Cerebellar nuclear complex (tissue), 1 donor: ENCODE data around the gene LRRK2.
"Not testable (repeated sequence)": the region's sequence is repeated elsewhere in the genome, so short reads cannot be mapped to it uniquely, and the experiment has no call there.

Experiments used
- DNase-seq, 2 experiments: peaks; one replicate each; lab custom pipeline; 2025; lab: John Stamatoyannopoulos, UW

The LRRK2 gene

DNA sequence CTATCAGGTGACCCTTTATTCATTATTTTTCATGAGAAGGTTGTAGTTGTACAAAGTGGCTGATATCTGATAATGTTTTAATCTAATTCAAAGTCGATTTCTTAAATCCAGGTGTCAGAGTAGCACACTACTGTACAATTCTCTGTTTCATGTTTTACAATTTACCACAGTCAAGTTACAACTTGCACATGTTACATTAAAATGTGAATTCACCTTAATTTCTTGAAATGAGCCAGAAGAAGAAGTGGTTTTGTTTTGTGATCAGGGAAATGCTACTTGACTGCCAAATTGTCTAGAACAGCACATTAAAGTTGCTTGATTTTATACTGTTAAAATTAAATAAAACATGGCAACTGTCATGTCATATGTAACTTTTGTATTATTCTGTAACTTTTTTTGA, 23.2 kb downstream of the LRRK2 start:
- DNase-seq: no peak

DNA sequence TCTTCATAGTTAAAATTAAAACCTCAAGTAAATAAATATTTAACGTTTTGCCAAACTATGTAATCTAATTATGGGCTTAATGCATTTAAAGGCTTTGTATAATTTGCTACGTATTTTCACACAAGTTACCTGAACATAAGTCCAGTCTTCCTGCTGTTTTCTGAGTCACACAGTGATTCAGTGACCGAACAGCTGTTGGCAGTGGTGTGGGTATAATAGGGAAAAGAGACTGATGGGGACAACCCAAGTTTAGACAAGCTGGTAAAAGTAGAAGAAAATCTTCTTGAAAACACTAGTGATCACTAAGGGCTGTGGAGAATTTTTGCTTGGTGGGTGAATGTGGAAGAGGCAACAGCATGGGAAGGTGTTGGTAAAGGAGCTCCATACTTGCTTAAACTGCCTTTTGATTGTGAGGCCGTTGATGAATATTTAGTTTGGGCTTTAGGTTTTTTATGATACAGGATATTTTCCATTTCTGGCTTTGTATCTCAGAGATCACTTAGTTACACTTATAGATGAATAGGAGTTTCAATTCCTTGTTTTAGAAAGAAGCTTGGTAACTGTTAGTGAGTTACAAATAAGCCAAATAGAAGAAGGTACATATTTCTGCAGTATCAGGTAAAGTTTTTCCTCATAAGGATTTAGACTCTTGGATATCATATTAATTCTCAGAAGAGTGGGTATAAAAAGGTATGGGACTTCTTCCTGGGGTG, 23.9 kb downstream of the LRRK2 start:
- DNase-seq: no peak

DNA sequence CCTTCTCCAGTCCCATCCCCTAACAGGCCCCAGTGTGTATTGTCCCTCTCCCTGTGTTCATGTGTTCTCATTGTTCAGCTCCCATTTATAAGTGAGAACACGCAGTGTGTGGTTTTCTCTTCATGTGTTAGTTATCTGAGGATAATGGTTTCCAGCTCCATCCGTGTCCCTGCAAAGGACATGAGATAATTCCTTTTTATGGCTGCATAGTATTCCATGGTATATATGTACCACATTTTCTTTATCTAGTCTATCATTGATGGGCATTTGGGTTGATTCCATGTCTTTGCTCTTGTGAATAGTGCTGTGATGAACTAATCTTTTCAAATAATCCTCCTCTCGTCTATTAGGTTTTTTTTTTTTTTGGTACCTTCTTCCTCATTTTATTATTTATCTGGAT, 25.9 kb downstream of the LRRK2 start:
- DNase-seq: not testable (repeated sequence)

DNA sequence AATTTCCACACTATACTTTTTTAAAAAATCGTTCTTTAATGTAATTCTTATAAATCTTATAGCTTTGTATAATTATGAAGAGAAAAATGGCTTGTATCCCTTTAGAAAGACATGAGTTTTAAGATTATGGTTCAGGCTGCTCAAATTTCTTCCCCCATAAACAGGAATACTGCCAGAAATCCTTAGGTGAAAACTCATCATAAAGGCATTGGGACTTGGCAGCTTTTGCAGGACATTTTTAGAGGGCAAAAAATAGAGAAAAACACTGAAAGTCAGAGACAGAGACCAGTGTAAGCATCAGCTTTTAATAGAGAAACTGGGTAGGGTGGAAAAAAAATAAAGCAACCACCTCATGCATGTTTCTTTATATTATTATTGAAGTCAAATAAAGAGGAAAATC, 29.1 kb downstream of the LRRK2 start:
- no peak for DNase-seq

DNA sequence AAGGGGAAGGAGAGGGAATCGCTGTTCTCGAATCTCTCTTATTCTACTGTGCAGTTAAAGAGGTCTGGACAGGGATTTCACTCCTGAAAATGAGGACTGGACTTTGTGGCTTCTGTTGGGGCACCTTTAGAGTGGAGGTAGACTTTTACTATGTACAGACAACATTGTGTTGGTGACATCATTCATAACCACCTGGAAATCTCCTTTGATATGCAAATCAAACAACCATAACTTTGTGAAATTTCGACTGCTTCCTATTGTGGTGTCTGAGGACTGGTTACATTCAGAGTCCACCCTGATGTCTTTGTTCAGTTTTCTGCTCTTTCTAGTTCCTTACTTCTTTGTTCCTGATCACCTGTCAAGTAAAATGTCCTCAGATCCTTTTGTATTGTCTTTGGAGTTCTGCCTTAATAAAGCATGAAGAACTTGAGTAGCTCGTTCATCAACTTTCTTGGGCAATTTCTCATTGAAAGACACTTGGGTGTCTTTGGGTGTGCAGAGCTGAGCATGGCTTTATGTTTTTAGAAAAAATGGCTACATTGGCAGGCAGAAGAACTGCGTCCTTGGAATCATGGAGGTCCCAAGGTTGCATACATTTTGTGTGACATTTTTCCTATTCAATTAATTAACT, 29.8 kb downstream of the LRRK2 start:
- no peak for DNase-seq

DNA sequence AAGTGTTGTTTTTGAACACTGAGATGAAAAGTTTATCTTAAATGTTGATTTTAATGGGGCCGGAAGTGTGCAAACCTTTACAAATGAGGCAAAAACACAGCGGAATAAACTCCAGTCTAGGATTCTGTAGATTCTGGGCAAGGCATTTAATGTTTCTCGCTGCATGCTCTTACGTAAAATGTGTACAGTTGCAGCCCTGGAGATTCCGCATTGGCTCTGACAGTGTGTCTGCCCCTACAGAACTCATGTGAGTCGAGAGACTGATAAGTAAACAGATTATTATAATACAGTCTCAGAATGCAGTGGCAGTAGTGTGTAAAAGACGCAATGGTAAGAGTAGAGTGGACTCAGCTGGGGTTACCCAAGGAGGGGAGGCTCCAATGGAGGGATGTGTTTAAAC, 33.6 kb downstream of the LRRK2 start:
- DNase-seq: no peak

DNA sequence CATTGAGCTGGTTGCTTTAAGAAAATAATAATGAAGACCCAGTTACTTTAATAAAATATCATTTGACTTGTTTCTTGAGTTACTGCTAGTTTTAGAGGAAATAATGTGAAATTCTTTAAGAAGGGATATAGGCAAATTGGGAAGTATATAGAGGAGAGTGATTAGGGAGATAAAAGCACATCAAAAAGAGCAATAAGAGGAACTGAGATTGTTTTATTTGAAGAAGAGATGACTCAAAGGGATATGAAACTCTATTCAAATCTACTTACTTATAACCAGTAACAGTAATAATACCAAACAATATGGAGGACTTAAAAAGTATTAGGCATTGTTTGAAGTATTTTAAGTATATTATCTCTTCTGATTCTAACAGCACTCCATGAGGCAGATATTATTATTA, 37.1 kb downstream of the LRRK2 start:
- DNase-seq: no peak

DNA sequence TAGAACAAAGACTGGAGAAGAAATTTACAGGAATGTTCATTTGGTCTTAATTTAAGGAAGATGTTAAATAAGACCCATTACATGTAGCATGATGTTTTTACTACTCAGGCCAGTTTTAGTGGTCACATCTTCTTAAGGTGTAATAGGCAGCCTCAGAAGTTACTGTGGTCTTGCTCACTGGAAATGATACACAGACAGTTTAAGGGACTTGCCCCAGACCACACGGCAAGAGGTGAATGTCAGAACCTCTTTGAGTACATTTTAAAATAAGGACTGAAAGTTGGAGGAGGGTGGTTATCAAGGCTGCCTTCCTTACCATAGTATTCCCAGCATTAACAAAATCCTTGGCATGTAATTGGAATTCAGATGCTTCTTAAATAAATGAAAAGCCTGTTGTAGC, 37.9 kb downstream of the LRRK2 start:
- DNase-seq: no peak

DNA sequence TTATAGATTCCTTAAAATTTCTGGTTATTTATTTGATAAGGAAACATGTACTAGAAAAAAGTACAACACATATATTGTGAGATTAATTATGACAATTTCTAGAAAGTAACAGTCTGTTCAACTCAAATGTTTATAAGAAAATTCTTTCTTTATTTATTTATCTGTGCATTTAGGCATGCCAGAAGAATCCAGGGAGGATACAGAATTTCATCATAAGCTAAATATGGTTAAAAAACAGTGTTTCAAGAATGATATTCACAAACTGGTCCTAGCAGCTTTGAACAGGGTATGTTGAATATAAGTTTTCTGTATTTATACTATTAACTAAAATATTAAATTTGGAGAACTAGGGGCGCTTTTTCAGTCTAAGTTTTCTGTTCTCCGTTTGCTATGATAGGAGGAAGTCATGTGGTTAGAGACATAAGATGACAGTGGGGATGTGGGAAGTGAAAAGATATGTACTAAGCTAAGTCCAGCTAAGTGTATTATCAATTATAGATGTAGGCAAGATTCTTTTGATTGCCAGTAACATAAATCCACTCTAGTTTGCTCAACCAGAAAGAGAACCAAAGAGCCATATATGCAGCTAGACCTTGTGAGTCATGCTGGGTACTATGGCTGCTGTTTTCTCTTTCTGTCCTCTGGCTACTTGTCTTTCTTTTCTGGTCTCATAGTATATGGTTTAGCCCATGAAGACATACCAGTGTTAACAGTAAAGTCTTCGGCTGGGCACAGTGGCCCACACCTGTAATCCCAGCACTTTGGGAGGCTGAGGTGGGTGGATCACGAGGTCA, 39.0 kb downstream of the LRRK2 start:
- no peak for DNase-seq

DNA sequence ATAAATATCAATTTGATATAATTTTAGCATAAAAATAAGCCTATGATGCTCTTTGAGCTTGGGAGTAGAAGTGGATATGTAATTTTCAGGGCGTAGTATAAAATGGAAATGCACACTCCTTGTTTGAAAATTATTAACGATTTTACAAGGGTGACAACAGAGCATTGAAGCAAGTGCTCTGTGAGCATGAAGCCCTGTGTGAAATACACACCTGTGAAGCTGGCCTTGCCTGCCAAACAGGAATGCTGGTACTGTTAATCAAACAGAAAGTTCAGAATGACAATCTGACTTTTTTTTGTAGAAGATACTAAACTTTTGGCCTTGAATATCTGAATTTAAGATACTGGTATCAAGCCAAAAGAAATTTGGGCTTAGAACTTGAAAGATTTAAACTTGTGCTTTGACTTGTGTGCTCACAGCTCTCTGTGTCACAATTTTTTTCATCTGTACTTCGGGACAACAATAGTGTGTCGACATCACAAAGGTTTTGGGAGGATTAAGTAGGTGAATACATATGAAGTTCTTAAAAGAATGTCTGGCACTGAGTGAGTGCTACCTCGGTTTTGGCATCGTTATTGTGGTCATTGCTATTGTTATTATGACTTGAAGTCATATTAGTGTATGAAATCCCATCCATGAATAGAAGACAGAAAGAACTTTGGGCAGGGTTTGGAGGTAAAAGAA, 47.3 kb downstream of the LRRK2 start:
- DNase-seq: no peak

DNA sequence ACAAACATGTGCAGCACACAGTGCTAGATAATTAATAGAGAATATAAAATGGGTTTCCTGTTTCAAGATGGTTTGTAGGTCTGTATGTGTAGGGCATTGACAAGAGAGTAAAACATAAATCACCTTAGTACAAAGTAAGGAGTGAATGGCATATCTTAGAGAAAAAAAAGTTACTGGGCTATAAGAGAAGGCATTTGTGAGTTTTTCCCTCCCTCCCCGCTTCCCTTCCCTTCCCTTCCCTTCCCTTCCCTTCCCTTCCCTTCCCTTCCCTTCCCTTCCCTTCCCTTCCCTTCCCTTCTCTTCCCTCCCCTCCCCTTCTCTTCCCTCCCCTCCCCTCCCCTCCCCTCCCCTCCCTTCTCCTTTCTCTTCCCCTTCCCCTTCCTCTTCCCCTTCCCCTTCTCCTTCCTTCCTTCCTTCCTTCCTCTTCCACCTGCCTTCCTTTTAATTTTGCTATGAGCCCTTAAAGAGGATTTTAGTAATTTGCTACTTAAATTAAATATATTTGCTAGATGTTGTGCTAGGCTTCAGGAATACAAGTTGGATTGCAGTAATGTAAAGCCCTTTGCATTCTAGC, 57.1 kb downstream of the LRRK2 start:
- no peak for DNase-seq

DNA sequence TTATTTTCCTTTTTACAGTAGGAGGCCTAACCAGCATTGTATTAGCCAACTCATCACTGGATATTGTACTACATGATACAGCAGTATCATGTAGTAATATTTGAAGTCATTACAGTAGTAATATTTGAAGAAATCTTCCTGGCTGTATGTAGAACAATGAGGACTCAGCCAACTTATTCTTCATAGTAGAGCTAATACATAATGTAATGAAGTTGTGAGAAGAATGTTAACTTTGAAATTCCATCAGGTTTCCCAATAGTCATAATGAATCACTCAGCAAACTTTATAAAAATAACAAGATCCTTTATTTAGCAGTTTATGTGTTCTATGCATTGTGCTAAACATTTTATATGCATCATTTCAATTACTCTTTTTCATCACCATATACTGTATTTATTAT, 61.8 kb downstream of the LRRK2 start:
- no peak for DNase-seq

DNA sequence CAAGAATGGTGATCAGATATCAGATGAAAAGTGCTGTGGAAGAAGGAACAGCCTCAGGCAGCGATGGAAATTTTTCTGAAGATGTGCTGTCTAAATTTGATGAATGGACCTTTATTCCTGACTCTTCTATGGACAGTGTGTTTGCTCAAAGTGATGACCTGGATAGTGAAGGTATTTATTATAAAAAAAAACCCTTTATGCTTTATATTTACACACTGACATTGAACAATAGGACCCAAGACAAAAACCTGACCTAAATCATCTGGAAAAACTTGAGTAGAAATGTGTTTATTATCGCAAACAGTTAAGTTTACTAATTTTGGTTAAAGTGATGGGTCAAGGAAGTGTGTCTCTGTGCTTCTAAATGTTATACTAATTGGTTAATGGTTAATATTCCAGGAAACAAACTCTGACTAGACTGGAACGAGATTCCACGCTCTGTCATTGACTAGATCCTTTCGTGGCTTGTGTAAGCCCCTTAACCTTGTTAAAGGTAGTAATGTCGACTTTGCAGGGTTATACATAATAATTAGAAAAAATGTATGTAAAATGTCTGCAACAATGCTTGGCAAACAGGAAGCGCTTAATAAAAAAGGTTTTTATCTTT, 62.7 kb downstream of the LRRK2 start:
- DNase-seq: no peak

DNA sequence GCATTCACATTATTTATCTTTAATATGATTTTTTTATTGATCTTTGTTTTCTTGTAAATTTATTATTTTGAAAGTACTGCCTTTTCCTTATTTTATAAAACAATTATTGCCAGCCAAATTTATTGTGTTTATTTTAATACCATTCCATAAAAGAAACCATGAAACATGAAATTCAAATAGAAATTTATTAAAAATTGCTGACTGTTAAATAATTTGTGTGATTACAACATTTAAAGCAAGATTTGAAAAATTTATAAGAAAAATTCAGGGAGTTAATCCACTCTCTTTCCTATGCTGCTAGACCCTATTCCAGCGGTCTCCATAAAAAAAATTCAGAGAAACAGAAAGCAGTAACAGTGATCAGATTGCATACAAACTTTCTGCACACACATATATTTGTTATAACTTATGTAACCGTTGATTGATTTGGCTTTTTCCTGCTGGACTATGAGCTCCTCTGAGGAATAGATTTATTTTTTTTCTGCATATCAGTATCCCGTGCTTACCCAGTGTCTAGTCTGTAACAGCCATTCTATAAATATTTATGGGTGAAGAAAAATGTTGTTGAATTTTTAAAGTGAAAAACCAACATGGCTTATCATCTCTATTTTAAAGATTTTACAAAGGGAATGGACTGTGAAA, 68.1 kb downstream of the LRRK2 start:
- no peak for DNase-seq

DNA sequence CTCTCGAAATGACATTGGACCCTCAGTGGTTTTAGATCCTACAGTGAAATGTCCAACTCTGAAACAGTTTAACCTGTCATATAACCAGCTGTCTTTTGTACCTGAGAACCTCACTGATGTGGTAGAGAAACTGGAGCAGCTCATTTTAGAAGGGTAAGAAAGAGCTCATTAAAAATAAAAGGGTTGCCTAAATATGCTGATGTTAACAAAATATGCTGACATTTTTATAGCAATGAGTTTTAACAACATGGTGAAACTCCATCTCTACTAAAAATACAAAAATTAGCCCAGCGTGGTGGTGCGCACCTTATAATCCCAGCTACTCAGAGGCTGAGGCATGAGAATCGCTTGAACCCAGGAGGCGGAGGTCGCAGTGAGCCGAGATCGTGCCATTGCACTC, 73.5 kb downstream of the LRRK2 start:
- DNase-seq: no peak

DNA sequence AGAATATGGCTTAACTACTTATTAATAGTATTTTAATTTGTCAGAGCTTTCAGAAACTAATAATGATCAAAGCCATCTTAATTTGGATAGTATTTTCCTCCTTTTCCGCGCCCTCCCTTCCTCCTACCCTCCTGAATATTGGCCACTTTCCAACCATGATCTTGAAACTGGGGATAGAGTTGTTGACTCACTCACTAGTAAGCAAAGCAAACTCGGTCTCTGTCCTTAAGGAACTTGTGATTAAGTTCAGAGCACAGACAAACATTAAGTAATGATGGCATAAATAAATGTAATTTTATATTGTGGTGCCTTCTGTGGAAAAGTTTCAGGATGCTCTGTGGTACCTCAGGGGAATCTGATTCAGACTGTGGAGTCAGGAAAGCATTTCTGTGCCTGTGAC, 75.7 kb downstream of the LRRK2 start:
- DNase-seq: no peak

DNA sequence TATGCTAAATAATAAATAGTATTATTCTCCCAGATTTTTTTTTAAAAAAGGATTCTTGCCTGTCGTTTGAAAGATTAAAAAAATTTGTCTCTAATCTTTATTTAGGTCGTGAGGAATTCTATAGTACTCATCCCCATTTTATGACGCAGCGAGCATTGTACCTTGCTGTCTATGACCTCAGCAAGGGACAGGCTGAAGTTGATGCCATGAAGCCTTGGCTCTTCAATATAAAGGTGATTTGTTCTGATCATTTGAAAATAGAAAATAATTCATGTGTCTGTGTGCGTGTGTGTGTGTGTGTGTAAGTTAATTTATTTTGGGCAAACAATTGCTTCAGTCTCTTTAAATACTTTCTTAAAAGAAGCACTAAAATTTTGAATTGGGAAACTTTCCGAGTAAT, 84.2 kb downstream of the LRRK2 start:
- DNase-seq: no peak

DNA sequence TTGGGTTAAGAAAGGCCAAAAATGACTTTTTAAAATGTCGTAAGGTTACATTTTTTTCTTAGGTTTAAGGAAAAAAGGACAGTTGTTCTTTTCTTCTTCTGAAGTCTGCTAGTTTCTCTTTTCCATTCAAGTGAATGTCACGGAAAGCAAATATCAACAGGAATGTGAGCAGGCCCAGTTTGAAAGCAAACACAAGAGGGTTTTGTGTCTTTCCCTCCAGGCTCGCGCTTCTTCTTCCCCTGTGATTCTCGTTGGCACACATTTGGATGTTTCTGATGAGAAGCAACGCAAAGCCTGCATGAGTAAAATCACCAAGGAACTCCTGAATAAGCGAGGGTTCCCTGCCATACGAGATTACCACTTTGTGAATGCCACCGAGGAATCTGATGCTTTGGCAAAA, 85.4 kb downstream of the LRRK2 start:
- no peak for DNase-seq

DNA sequence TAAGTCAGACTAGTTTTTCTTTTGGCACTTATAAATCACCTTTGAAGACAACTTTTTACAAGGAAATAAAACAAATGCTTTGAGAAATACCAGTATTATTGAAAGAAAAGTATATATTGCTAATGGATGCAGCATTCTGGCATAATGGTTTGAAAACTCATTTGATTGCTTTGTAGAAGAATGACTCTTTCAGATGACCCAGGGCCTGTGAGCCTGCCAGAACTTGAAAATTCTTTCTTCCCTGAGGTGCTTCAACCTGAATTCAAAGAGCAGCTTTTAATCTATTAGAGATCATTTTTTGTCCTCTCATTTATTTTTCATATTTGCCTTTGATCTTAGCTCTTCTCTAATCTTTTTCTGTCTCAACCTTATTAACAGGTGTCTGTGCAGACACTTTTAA, 87.4 kb downstream of the LRRK2 start:
- no peak for DNase-seq

DNA sequence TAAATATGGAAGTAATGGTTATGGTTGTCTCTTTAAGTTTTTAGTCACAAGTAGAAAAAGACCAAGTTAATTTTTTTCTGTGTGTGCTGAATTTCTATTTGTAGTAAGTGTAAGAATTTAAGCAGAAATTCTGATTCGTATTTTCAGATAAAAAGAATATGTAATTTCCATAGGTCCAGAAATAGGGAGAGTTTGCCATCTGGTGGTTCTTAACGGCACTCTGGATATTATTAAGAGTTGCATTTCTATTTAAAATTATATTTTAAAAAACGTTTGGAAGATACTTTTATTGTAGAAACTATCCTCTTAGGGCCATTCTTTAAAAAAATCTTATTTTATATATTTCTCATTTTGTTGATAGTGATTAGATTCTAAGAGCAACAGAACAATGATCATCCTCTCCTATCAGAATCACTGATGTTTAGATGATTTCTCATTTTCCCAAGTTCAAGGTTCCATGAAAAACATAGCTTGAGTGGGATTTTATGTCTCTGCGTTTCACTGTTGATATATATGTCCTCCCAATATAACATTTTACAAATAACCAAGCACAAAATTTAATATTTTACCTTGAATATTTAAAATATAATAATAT, 88.3 kb downstream of the LRRK2 start:
- no peak for DNase-seq

DNA sequence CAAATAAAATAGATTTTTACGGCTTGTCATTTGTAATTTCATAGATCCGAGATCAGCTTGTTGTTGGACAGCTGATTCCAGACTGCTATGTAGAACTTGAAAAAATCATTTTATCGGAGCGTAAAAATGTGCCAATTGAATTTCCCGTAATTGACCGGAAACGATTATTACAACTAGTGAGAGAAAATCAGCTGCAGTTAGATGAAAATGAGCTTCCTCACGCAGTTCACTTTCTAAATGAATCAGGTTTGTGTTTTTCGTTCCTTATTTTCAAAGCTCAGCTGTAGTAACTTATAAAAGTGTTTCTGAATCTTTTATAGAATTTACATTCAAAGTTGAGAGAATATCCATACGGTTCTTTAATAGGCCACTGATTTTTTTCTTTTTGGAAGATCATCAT, 89.1 kb downstream of the LRRK2 start:
- no peak for DNase-seq
